Esophagus muscularis mucosa (tissue), 4 donors: ENCODE data around the gene ACTN3. TPM values are rescaled to one million over a fixed set of nuclear protein-coding genes. Genes with fewer than 3 reads are reported as not detected.
A peak's percentile ranks its signal among the peaks of the same experiment; 100 is the strongest.

Source experiments
- DNase-seq: peaks from one replicate; pipeline ENCODE4 v3.0.0-alpha.2; 2017; ENCODE audit errors: extremely low spot score
- H3K27ac ChIP-seq, 4 donors: fragments of 200-600 bp; sonication (generic); replicated peaks in 1 of 4; 1 replicate in 3 of 4; 2 replicates in 1 of 4; pipeline ENCODE4 v1.5.1; 2016 to 2019; ENCODE audit warnings: mild to moderate bottlenecking in 1 of 4
- H3K27me3 ChIP-seq, 4 donors: fragments of 200-600 bp; sonication (generic); one replicate each; pipeline versions ENCODE4 v1.5.1 to v1.6.0; 2016 to 2019
- H3K36me3 ChIP-seq, 4 donors: fragments of 200-600 bp; sonication (generic); one replicate each; pipeline ENCODE4 v1.5.1; 2016 to 2019
- H3K4me1 ChIP-seq, 4 donors: fragments of 200-600 bp; sonication (generic); one replicate each; pipeline ENCODE4 v1.5.1; 2016 to 2019
- H3K4me3 ChIP-seq, 4 donors: fragments of 200-600 bp; sonication (generic); 1 replicate in 2 of 4; 2 replicates in 2 of 4; pipeline ENCODE4 v1.5.1; 2016 to 2019; ENCODE audit warnings: mild to moderate bottlenecking in 4 of 4, moderate library complexity in 1 of 4
- H3K9me3 ChIP-seq, 4 donors: fragments of 200-600 bp; sonication (generic); 1 replicate in 3 of 4; 2 replicates in 1 of 4; pipeline ENCODE4 v1.5.1; 2016 to 2019
- EP300 ChIP-seq: sonication (generic); formaldehyde crosslinking; IDR thresholded peaks from one replicate; pipeline ENCODE4 v1.6.1; 2017; ENCODE audit warnings: antibody characterized with exemption
- POLR2A ChIP-seq: fragments of 450-650 bp; IDR thresholded peaks from one replicate; pipeline ENCODE4 v1.6.1; 2017; ENCODE audit warnings: antibody characterized with exemption, moderate library complexity, mild to moderate bottlenecking, low read depth
- POLR2AphosphoS5 ChIP-seq, 2 donors: sonication (generic); formaldehyde crosslinking; IDR thresholded peaks; one replicate each; pipeline ENCODE4 v1.6.1; 2017; ENCODE audit warnings: antibody characterized with exemption in 2 of 2
- WGBS: methylation state at CpG from one replicate; pipeline ENCODE4 v1.1.5; 2018; 5-methylcytosine and 5-hydroxymethylcytosine counted together
- intact Hi-C: fragments of 100-400 bp; cut with DNase I; formaldehyde crosslinking; loops from one replicate; pipeline ENCODE4 v1.15.1; 2023
- total RNA-seq, 4 donors: library from RNA; depleted of rRNA; stranded (reverse); fragments of >200 nt; gene quantifications; one replicate each; pipeline versions ENCODE4 v1.1.0 to v1.2.1, GENCODE V29; 2016
- TF ChIP-seq, protein P1 (sequence below), 3 experiments: fragments of 200-600 bp in 2 of 3; fragments of 450-650 bp in 1 of 3; sonication (generic) in 2 of 3; IDR thresholded peaks; one replicate each; pipeline ENCODE4 v1.5.1; 2017 to 2019; ENCODE audit warnings: antibody characterized with exemption in 3 of 3, mild to moderate bottlenecking in 2 of 3, moderate library complexity in 1 of 3

Gene ACTN3
- total RNA-seq, result not detected

DNA sequence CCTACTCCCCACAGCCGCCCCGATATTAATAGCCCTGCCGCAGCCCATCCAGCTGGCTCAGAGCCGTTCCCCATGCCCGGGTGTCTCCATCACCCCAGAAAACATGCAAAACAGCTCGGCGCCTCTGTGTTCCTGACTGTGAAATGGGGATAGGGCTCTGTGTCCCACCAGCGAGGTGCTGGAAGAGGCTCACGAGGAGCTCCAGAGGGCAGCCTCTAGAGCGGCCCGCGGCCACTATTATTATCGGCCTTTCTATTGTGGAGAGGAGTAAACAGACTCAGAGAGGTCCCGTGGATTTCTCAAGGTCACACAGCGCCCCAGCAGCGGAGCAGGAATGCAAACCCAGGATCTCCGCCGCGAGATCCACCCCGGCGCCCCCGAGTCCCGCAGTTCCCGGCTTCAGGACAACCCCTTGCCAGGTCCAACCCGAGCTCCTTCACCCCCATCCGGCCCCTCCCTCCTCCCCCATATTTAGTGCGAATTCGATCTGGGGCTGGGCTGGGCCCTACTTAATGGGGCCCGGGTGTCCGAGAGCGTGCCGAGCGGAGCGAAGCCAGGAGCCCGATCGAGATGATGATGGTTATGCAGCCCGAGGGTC is at the start of gene ACTN3:
Gene ACTN3 (plus strand): TSS at position 536 of the 598 bp plus-strand sequence. CDS start 35 bp downstream, at position 571.
- H3K36me3 ChIP-seq, result peaks cover 0 to 22% (median 18%) of the 10 kb centered on the region in 4 donors
- DNase-seq, result no peak
- H3K27me3 ChIP-seq, result no peaks in the 10 kb centered on the region
- intact Hi-C loops, result no loop called here
- WGBS, result 3% methylated on average over 12 of the region's 37 CpGs
- TF ChIP-seq, protein P1, sequence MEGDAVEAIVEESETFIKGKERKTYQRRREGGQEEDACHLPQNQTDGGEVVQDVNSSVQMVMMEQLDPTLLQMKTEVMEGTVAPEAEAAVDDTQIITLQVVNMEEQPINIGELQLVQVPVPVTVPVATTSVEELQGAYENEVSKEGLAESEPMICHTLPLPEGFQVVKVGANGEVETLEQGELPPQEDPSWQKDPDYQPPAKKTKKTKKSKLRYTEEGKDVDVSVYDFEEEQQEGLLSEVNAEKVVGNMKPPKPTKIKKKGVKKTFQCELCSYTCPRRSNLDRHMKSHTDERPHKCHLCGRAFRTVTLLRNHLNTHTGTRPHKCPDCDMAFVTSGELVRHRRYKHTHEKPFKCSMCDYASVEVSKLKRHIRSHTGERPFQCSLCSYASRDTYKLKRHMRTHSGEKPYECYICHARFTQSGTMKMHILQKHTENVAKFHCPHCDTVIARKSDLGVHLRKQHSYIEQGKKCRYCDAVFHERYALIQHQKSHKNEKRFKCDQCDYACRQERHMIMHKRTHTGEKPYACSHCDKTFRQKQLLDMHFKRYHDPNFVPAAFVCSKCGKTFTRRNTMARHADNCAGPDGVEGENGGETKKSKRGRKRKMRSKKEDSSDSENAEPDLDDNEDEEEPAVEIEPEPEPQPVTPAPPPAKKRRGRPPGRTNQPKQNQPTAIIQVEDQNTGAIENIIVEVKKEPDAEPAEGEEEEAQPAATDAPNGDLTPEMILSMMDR (IDR thresholded peaks at IDR 0.05), result no peak
- TF ChIP-seq EP300 (no peak), POLR2A (no peak), POLR2AphosphoS5 (IDR thresholded peaks at IDR 0.05) (no peak)
- H3K4me1 ChIP-seq, result peaks cover 28 to 48% (median 38%) of the 10 kb centered on the region in 4 donors
- H3K27ac ChIP-seq, result peak within 1 kb of the TSS; percentile 78 to 87 (median 85)
- peak within 1 kb of the TSS; percentile 78 to 83 (median 82) for H3K4me3 ChIP-seq
- H3K9me3 ChIP-seq, result no peaks in the 10 kb centered on the region

DNA sequence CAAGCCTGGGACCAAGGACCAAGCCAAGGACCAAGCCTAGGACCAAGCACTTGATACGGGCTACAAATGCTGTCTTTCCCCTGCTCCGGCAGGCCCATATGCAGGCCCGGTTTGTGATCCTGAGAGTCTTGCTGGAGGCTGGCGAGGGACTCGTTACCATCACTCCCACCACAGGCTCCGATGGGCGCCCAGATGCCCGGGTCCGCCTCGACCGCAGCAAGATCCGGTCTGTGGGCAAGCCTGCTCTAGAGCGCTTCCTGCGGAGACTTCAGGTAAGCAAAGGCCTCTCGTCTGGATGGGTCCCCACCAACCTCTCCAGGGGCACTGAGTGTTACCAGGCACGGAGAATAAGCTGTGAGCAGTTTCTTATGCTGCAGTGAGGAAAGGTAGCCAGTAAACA is 49.5 kb upstream of the ACTN3 start:
- TF ChIP-seq POLR2A (no peak), POLR2AphosphoS5 (IDR thresholded peaks at IDR 0.05) (no peak), EP300 (no peak)
- TF ChIP-seq, protein P1 (IDR thresholded peaks at IDR 0.05), result no peak
- no peaks in the 10 kb centered on the region for H3K9me3 ChIP-seq
- no peaks in the 10 kb centered on the region for H3K27me3 ChIP-seq
- H3K36me3 ChIP-seq, result peaks cover 16 to 86% (median 61%) of the 10 kb centered on the region in 4 donors
- H3K4me3 ChIP-seq, result no peak overlapping the region
- WGBS, result 97% methylated on average over 16 of the region's 16 CpGs
- no peak overlapping the region for H3K27ac ChIP-seq
- H3K4me1 ChIP-seq, result no peaks in the 10 kb centered on the region
- DNase-seq, result no peak
- intact Hi-C loops, result no loop called here

- Histone ChIP-seq H3K27ac (no peak overlapping the region), H3K9me3 (no peaks in the 10 kb centered on the region), H3K4me1 (no peaks in the 10 kb centered on the region), H3K27me3 (no peaks in the 10 kb centered on the region), H3K4me3 (no peak overlapping the region), H3K36me3 (peaks cover 16 to 84% (median 53%) of the 10 kb centered on the region in 4 donors)
- intact Hi-C loops, result no loop called here
- DNase-seq, result no peak
- TF ChIP-seq POLR2A (no peak), POLR2AphosphoS5 (IDR thresholded peaks at IDR 0.05) (no peak), EP300 (no peak)
- TF ChIP-seq, protein P1 (IDR thresholded peaks at IDR 0.05), result no peak
- 98% methylated on average over 5 of the region's 5 CpGs for WGBS
Observed at GRCh38 chr11:66498506-66498905, 48.2 kb upstream of the ACTN3 start.

GRCh38 chr11:66505276-66505816 is 41.4 kb upstream of the ACTN3 start:
- Histone ChIP-seq H3K36me3 (peaks cover 8 to 37% (median 19%) of the 10 kb centered on the region in 4 donors), H3K9me3 (no peaks in the 10 kb centered on the region), H3K4me3 (no peak overlapping the region), H3K27me3 (no peaks in the 10 kb centered on the region), H3K4me1 (peaks cover 0 to 7% (median 6%) of the 10 kb centered on the region in 4 donors), H3K27ac (no peak overlapping the region)
- TF ChIP-seq, protein P1 (IDR thresholded peaks at IDR 0.05), result no peak
- TF ChIP-seq EP300, result no peak
- TF ChIP-seq POLR2A, result no peak
- no peak for TF ChIP-seq POLR2AphosphoS5 (IDR thresholded peaks at IDR 0.05)
- WGBS, result 100% methylated on average over 1 of the region's 1 CpG
- intact Hi-C loops, result no loop called here
- no peak for DNase-seq
